ENCODE measurements around the gene CABLES2.

Gene CABLES2

GRCh38 chr20:62393830-62394229, 13.3 kb downstream of the CABLES2 start:
- no peak for TF ChIP-seq CTCF (IDR thresholded peaks at IDR 0.05; ENCODE audit: extremely low read depth, missing control alignments)
- no peak for DNase-seq (ENCODE audit: low spot score)

- no peak for TF ChIP-seq CTCF (IDR thresholded peaks at IDR 0.05; ENCODE audit: extremely low read depth, missing control alignments)
- DNase-seq (ENCODE audit: low spot score): no peak
Measured at GRCh38 chr20:62393335-62393665, 13.8 kb downstream of the CABLES2 start.

GRCh38 chr20:62392621-62393334, 14.3 kb downstream of the CABLES2 start:
- DNase-seq (ENCODE audit: low spot score): no peak
- no peak for TF ChIP-seq CTCF (IDR thresholded peaks at IDR 0.05; ENCODE audit: extremely low read depth, missing control alignments)

- TF ChIP-seq CTCF (IDR thresholded peaks at IDR 0.05; ENCODE audit: extremely low read depth, missing control alignments): no peak
- no peak for DNase-seq (ENCODE audit: low spot score)
Measured at GRCh38 chr20:62392077-62392418, 15.0 kb downstream of the CABLES2 start.

GRCh38 chr20:62391165-62392076, 15.7 kb downstream of the CABLES2 start:
- no peak for DNase-seq (ENCODE audit: low spot score)
- no peak for TF ChIP-seq CTCF (IDR thresholded peaks at IDR 0.05; ENCODE audit: extremely low read depth, missing control alignments)

GRCh38 chr20:62390317-62391164, 16.5 kb downstream of the CABLES2 start:
- no peak for TF ChIP-seq CTCF (IDR thresholded peaks at IDR 0.05; ENCODE audit: extremely low read depth, missing control alignments)
- DNase-seq (ENCODE audit: low spot score): no peak
